Sigmoid colon (tissue), 7 donors: ENCODE data around the gene SLC22A6. TPM values are rescaled to one million over a fixed set of nuclear protein-coding genes. Genes with fewer than 3 reads are reported as not detected.

ENCODE experiments used
- DNase-seq: peaks from one replicate; pipeline ENCODE4 v3.0.0-alpha.2; 2019
- H3K27ac ChIP-seq, 4 donors: fragments of 200-600 bp; sonication (generic); one replicate each; pipeline ENCODE4 v1.5.1; 2016 to 2019; ENCODE audit warnings: mild to moderate bottlenecking in 1 of 4
- H3K27me3 ChIP-seq, 3 donors: fragments of 200-600 bp; sonication (generic); one replicate each; pipeline ENCODE4 v1.5.1; 2019; ENCODE audit warnings: mild to moderate bottlenecking in 1 of 3
- H3K36me3 ChIP-seq, 4 donors: fragments of 200-600 bp; sonication (generic); one replicate each; pipeline ENCODE4 v1.5.1; 2016 to 2019
- H3K4me1 ChIP-seq, 4 donors: fragments of 200-600 bp; sonication (generic); one replicate each; pipeline ENCODE4 v1.5.1; 2017 to 2019
- H3K4me3 ChIP-seq, 4 donors: fragments of 200-600 bp; sonication (generic); one replicate each; pipeline ENCODE4 v1.5.1; 2017 to 2019; ENCODE audit warnings: mild to moderate bottlenecking in 2 of 4, moderate library complexity in 1 of 4
- H3K9me3 ChIP-seq, 4 donors: fragments of 200-600 bp in 3 of 4; sonication (generic) in 3 of 4; one replicate each; pipeline versions ENCODE4 v1.5.1 to v1.6.1; 2013 to 2019
- EP300 ChIP-seq, 4 donors: sonication (generic); formaldehyde crosslinking; IDR thresholded peaks; one replicate each; pipeline ENCODE4 v1.6.1; 2017; ENCODE audit warnings: antibody characterized with exemption in 4 of 4
- POLR2A ChIP-seq, 2 donors: fragments of 450-650 bp; IDR thresholded peaks; one replicate each; pipeline ENCODE4 v1.6.1; 2016; ENCODE audit warnings: antibody characterized with exemption in 2 of 2, mild to moderate bottlenecking in 2 of 2, moderate library complexity in 2 of 2
- POLR2AphosphoS5 ChIP-seq, 4 donors: sonication (generic); formaldehyde crosslinking; IDR thresholded peaks; one replicate each; pipeline ENCODE4 v1.6.1; 2017; ENCODE audit warnings: antibody characterized with exemption in 4 of 4
- WGBS, 2 donors: extraction: QIAGEN DNeasy Blood & Tissue Kit; methylation state at CpG; one replicate each; pipeline ENCODE4 v1.1.7; 2013; 5-methylcytosine and 5-hydroxymethylcytosine counted together
- intact Hi-C: fragments of 100-400 bp; cut with DNase I; formaldehyde crosslinking; loops from one replicate; pipeline ENCODE4 v1.15.1; 2023
- polyA plus RNA-seq, 3 donors: library from polyadenylated mRNA; stranded (reverse); fragments of 200-250 nt; gene quantifications; one replicate each; pipeline ENCODE4 v1.2.3, GENCODE V29; 2013
- total RNA-seq, 4 donors: library from RNA; depleted of rRNA; stranded (reverse); fragments of >200 nt; gene quantifications; one replicate each; pipeline ENCODE4 v1.1.0, GENCODE V29; 2016
- TF ChIP-seq, protein P1 (sequence below), 4 experiments: fragments of 450-650 bp in 3 of 4; fragments of 200-600 bp in 1 of 4; IDR thresholded peaks; one replicate each; pipeline ENCODE4 v1.5.1; 2016 to 2019; ENCODE audit warnings: antibody characterized with exemption in 4 of 4, mild to moderate bottlenecking in 3 of 4, moderate library complexity in 2 of 4
- donor health status: healthy with polysubstance abuse.
- donor health status: Bipolar disorder and iron deficiency.
- donor health status: healthy.

SLC22A6 gene, protein sequence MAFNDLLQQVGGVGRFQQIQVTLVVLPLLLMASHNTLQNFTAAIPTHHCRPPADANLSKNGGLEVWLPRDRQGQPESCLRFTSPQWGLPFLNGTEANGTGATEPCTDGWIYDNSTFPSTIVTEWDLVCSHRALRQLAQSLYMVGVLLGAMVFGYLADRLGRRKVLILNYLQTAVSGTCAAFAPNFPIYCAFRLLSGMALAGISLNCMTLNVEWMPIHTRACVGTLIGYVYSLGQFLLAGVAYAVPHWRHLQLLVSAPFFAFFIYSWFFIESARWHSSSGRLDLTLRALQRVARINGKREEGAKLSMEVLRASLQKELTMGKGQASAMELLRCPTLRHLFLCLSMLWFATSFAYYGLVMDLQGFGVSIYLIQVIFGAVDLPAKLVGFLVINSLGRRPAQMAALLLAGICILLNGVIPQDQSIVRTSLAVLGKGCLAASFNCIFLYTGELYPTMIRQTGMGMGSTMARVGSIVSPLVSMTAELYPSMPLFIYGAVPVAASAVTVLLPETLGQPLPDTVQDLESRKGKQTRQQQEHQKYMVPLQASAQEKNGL
- total RNA-seq (not detected), polyA plus RNA-seq (not detected)

DNA sequence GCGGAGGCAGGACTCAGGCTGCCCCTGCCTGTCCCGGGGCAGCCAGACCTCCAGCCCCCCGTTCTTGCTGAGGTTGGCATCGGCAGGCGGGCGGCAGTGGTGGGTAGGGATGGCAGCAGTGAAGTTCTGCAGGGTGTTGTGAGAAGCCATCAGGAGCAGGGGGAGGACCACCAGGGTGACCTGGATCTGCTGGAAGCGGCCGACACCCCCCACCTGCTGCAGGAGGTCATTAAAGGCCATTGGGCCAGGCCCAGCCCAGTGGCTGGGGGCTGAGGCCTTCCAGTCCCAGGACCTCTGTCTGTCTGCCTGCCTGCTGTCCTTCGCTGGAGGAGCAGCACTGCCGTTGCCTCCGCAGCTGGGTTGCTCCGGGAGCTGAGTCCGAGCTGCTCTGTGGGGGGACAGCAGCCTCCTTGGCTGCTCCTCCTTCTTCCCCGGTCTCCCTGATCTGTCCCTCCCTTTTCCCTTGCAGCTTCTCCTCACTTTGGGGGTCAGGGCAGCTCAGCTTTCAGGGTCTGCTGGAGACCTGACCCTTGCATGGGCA is at the start of gene SLC22A6:
TSS of gene SLC22A6 (minus strand) at position 517 of the 541 bp plus-strand sequence. CDS start at position 240, 277 bp downstream.
- Histone ChIP-seq H3K36me3 (no peaks in the 10 kb centered on the region), H3K9me3 (no peaks in the 10 kb centered on the region), H3K4me3 (no peak within 1 kb of the TSS), H3K27me3 (no peaks in the 10 kb centered on the region), H3K27ac (no peak within 1 kb of the TSS), H3K4me1 (no peaks in the 10 kb centered on the region)
- WGBS, 2 donors, result 69 to 70% methylated on average over 14 of the region's 14 CpGs
- intact Hi-C loops, result no loop called here
- no peak for DNase-seq
- TF ChIP-seq, protein P1, sequence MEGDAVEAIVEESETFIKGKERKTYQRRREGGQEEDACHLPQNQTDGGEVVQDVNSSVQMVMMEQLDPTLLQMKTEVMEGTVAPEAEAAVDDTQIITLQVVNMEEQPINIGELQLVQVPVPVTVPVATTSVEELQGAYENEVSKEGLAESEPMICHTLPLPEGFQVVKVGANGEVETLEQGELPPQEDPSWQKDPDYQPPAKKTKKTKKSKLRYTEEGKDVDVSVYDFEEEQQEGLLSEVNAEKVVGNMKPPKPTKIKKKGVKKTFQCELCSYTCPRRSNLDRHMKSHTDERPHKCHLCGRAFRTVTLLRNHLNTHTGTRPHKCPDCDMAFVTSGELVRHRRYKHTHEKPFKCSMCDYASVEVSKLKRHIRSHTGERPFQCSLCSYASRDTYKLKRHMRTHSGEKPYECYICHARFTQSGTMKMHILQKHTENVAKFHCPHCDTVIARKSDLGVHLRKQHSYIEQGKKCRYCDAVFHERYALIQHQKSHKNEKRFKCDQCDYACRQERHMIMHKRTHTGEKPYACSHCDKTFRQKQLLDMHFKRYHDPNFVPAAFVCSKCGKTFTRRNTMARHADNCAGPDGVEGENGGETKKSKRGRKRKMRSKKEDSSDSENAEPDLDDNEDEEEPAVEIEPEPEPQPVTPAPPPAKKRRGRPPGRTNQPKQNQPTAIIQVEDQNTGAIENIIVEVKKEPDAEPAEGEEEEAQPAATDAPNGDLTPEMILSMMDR (IDR thresholded peaks at IDR 0.05), result no peak
- TF ChIP-seq EP300 (IDR thresholded peaks at IDR 0.05), result no peak
- no peak for TF ChIP-seq POLR2AphosphoS5 (IDR thresholded peaks at IDR 0.05)
- TF ChIP-seq POLR2A (IDR thresholded peaks at IDR 0.05), result no peak

DNA sequence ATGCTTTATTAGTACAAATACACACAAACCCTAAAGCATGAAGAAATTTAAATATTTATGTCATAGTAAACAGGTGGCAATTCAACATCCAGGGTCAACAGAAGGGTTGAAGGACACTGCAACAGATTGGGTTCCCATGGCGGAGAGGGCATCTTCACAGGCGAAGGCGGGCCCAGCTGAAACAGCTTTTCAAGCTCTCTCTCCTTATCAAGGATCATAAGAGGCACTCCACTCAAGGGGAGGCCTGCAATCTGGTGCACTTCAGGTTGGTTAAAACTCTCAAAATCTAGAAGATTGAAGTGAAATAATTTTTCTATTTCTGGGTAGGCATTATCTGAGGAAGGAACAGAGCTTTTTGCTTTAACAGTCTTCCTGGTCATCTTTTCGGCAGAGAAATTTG is 47.7 kb upstream of the SLC22A6 start:
- TF ChIP-seq POLR2A (IDR thresholded peaks at IDR 0.05) (no peak), POLR2AphosphoS5 (IDR thresholded peaks at IDR 0.05) (no peak), EP300 (IDR thresholded peaks at IDR 0.05) (no peak)
- TF ChIP-seq, protein P1 (IDR thresholded peaks at IDR 0.05), result no peak
- intact Hi-C loops, result no loop called here
- H3K36me3 ChIP-seq, result no peaks in the 10 kb centered on the region
- WGBS, 2 donors, result 94 to 97% methylated on average over 4 of the region's 4 CpGs
- no peaks in the 10 kb centered on the region for H3K9me3 ChIP-seq
- no peak overlapping the region for H3K4me3 ChIP-seq
- no peak for DNase-seq
- H3K27ac ChIP-seq, result no peak overlapping the region
- no peaks in the 10 kb centered on the region for H3K27me3 ChIP-seq
- H3K4me1 ChIP-seq, result no peaks in the 10 kb centered on the region

DNA sequence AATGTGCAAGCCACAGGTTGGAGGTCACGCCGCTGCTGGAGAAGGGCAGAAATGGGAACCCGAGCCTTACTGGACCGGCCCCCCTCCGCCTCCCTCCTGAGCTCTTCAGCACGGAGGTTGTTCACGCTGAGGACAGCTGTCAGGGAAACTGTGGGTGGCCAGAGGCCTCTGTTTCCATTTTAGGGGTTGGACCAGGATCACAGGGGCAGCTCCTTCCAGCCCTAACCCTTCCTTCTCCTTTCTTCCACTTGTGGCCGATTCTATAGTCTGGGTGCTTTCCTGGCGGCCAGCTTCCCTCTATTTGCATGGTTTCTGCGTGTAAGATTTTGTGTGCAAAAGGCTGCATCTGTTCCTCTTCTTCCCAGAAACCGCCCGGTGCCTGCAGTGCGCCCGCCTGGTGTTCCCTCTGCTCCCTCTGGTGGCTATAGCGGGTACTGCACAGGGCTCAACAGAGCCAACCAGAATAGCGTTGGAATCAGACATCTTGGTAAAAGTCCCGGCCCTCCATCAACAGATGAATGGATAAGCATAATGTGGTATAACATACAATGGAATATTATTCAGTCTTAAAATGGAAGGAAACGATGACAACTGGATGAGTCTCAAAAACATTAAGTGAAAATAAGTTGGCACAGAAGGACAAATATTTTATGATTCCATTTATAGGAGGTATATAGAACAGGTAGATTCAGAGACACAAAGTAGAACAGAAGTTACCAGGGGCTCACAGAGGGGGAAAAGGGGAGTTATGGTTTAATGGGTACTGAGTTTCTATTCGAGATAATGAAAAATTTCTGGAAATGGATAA is 39.3 kb upstream of the SLC22A6 start:
- Histone ChIP-seq H3K9me3 (no peaks in the 10 kb centered on the region), H3K36me3 (no peaks in the 10 kb centered on the region), H3K4me3 (no peak overlapping the region), H3K4me1 (peaks cover 0 to 8% (median 3%) of the 10 kb centered on the region in 4 donors), H3K27ac (no peak overlapping the region), H3K27me3 (peaks cover 0 to 3% (median 0%) of the 10 kb centered on the region in 3 donors)
- intact Hi-C loops, result loop anchor here (1.0 kb wide), 1 partner anchor 118 kb away; no protein-coding TSS in a partner anchor
- TF ChIP-seq POLR2AphosphoS5 (IDR thresholded peaks at IDR 0.05), result no peak
- TF ChIP-seq, protein P1 (IDR thresholded peaks at IDR 0.05), result peak; percentile 97 to 100 (median 99)
- peak; percentile 91 for DNase-seq
- 15 to 17% methylated on average over 19 of the region's 19 CpGs for WGBS, 2 donors

GRCh38 chr11:63023222-63023814 is 38.6 kb upstream of the SLC22A6 start:
- peaks cover 0 to 8% (median 0%) of the 10 kb centered on the region in 3 donors for H3K27me3 ChIP-seq
- H3K27ac ChIP-seq, result no peak overlapping the region
- H3K9me3 ChIP-seq, result no peaks in the 10 kb centered on the region
- no peaks in the 10 kb centered on the region for H3K36me3 ChIP-seq
- intact Hi-C loops, result no loop called here
- no peak for DNase-seq
- H3K4me1 ChIP-seq, result peaks cover 0 to 8% (median 3%) of the 10 kb centered on the region in 4 donors
- 83 to 87% methylated on average over 11 of the region's 11 CpGs for WGBS, 2 donors
- H3K4me3 ChIP-seq, result no peak overlapping the region
- TF ChIP-seq POLR2AphosphoS5 (IDR thresholded peaks at IDR 0.05) (no peak), POLR2A (IDR thresholded peaks at IDR 0.05) (no peak), EP300 (IDR thresholded peaks at IDR 0.05) (no peak)
- TF ChIP-seq, protein P1 (IDR thresholded peaks at IDR 0.05), result no peak
